Peyer's patch (tissue), 4 donors: Measurements from ENCODE around the gene CIPC. TPM values are rescaled to one million over a fixed set of nuclear protein-coding genes. Genes with fewer than 3 reads are reported as not detected.

ENCODE experiments used
- DNase-seq, 3 donors: peaks; one replicate each; pipeline ENCODE4 v3.0.0-alpha.2; 2017 to 2019
- H3K27ac ChIP-seq, 4 donors: fragments of 200-600 bp; sonication (generic); one replicate each; pipeline ENCODE4 v1.5.1; 2016 to 2019
- H3K27me3 ChIP-seq, 2 donors: fragments of 200-600 bp; sonication (generic); one replicate each; pipeline ENCODE4 v1.5.1; 2019
- H3K36me3 ChIP-seq, 3 donors: fragments of 200-600 bp; sonication (generic); one replicate each; pipeline ENCODE4 v1.5.1; 2016 to 2019
- H3K4me1 ChIP-seq, 4 donors: fragments of 200-600 bp; sonication (generic); one replicate each; pipeline ENCODE4 v1.5.1; 2016 to 2019
- H3K4me3 ChIP-seq, 4 donors: fragments of 200-600 bp; sonication (generic); 1 replicate in 3 of 4; 2 replicates in 1 of 4; pipeline ENCODE4 v1.5.1; 2016 to 2019; ENCODE audit warnings: mild to moderate bottlenecking in 1 of 4
- H3K9me3 ChIP-seq, 4 donors: fragments of 200-600 bp; sonication (generic); one replicate each; pipeline ENCODE4 v1.5.1; 2016 to 2019; ENCODE audit warnings: mild to moderate bottlenecking in 1 of 4
- CTCF ChIP-seq, 6 experiments: fragments of 450-650 bp in 4 of 6; fragments of 200-600 bp in 2 of 6; sonication (generic) in 1 of 6; IDR thresholded peaks; one replicate each; pipeline ENCODE4 v1.5.1; 2017 to 2019; ENCODE audit warnings: antibody characterized with exemption in 6 of 6, mild to moderate bottlenecking in 3 of 6, moderate library complexity in 1 of 6
- POLR2A ChIP-seq, 2 donors: fragments of 450-650 bp; IDR thresholded peaks; one replicate each; pipeline ENCODE4 v1.5.1; 2017; ENCODE audit warnings: antibody characterized with exemption in 2 of 2, mild to moderate bottlenecking in 2 of 2, moderate library complexity in 2 of 2
- total RNA-seq, 4 donors: library from RNA; depleted of rRNA; stranded (reverse); fragments of >200 nt; gene quantifications; one replicate each; pipeline ENCODE4 v1.1.0, GENCODE V29; 2016

The CIPC gene
- total RNA-seq, 4 donors from 2014 or later = 22.3 to 66.7 (median 52.1) TPM

DNA sequence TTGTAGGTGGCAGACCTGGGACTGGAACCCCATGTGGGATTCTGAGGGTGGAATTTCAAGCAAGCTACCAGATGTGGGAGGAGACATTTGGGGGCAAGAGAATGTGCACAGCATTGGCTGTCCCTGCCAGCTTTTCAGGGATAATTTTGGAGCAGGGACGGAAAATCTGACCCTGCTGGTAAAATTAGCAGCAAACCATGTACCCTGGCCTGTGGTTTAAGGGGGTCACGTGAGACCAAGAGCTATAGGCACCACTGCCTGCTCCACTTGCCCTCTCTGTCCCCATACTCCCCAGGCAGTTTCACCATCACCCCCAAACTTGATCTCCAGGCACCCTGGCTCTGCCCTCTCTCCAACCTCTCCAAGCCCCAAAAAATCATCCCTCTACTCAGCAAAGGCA lies 57.0 kb downstream of the CIPC start:
- no peak for TF ChIP-seq CTCF (IDR thresholded peaks at IDR 0.05)
- no peak for TF ChIP-seq POLR2A (IDR thresholded peaks at IDR 0.05)
- no peak overlapping the region for H3K27ac ChIP-seq
- no peaks in the 10 kb centered on the region for H3K36me3 ChIP-seq
- no peak overlapping the region for H3K4me3 ChIP-seq
- DNase-seq = no peak
- no peaks in the 10 kb centered on the region for H3K27me3 ChIP-seq
- H3K9me3 ChIP-seq = no peaks in the 10 kb centered on the region
- H3K4me1 ChIP-seq = no peaks in the 10 kb centered on the region

DNA sequence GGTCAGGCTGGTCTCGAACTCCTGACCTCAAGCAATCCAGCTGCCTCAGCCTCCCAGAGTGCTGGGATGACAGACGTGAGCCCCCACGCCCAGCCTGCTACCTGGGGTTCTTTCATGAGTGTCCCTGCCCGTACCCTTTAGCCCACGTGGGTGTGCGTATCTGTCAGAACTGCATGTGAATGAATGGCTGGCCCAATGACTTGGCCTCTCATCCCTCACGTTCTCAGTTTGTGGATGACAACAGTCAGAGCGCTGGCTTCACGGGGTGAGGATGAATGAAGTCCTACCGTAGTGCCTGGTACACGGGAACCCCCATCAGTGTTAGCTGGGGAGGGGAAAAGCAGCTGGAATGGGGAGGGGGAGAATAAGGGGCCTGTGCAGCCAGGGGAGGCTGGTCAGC lies 59.7 kb downstream of the CIPC start:
- no peak for TF ChIP-seq CTCF (IDR thresholded peaks at IDR 0.05)
- TF ChIP-seq POLR2A (IDR thresholded peaks at IDR 0.05) = no peak
- no peaks in the 10 kb centered on the region for H3K4me1 ChIP-seq
- H3K27me3 ChIP-seq = no peaks in the 10 kb centered on the region
- H3K9me3 ChIP-seq = no peaks in the 10 kb centered on the region
- H3K4me3 ChIP-seq = no peak overlapping the region
- DNase-seq = peak in 1 of 3 donors; percentile 30
- H3K36me3 ChIP-seq = no peaks in the 10 kb centered on the region
- no peak overlapping the region for H3K27ac ChIP-seq

DNA sequence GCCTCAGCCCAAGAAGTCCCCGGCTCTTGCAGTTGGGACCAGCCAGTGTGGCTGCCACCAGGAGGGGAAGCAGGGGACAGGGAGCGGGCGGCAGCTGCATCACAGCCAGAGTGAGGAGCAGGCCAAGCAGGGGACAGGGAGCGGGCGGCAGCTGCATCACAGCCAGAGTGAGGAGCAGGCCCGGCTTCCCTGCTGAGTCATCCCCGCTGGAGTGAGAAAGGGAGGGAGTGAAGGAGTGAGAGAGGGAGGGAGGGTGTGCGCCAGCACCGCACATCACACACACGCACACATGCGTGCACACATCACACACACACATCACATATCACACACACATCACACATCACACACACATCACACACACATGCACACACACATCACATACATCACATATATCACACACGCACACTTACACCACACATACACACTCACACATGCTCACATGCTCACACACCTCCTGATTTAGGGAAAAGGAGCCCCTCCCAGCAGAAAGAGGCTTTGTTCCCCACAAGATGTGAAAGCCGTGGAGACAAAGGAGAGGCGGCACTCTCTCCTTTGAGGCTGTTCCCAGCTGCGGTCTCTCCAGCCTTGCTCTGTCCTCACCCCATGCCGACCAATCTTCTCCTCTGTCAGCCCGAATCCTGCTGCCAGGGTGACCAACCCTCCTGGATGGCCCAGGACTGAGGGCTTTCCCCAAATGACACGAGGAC lies 60.3 kb downstream of the CIPC start:
- DNase-seq = peak in 1 of 3 donors; percentile 32

DNA sequence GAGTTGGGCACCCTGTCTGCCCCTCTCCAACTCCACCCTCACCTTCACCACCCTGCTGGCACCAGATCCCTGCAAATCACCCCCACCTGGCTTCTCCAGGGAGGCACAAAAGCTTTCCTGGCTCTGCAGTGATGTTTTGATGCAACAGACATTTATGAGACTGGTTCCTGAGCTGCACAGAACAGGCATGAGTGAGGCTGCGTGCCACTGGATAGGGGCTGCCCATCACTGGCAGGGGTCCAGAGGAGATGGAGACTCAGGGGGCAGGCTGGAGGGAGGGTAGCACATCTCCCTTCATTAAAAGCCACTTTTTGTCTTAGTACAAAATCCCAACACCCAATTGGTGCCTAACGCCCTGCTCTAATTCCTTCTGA lies 60.8 kb downstream of the CIPC start:
- H3K36me3 ChIP-seq = no peaks in the 10 kb centered on the region
- no peaks in the 10 kb centered on the region for H3K27me3 ChIP-seq
- TF ChIP-seq POLR2A (IDR thresholded peaks at IDR 0.05) (no peak), CTCF (IDR thresholded peaks at IDR 0.05) (no peak)
- no peak overlapping the region for H3K27ac ChIP-seq
- no peak overlapping the region for H3K4me3 ChIP-seq
- H3K9me3 ChIP-seq = no peaks in the 10 kb centered on the region
- no peaks in the 10 kb centered on the region for H3K4me1 ChIP-seq
- DNase-seq = peak in 1 of 3 donors; percentile 17

More for the DNA sequence above, 60.3 kb downstream of the CIPC start:
- H3K27ac ChIP-seq = no peak overlapping the region
- no peaks in the 10 kb centered on the region for H3K9me3 ChIP-seq
- H3K36me3 ChIP-seq = no peaks in the 10 kb centered on the region
- H3K4me1 ChIP-seq = no peaks in the 10 kb centered on the region
- H3K4me3 ChIP-seq = no peak overlapping the region
- TF ChIP-seq CTCF (IDR thresholded peaks at IDR 0.05) (no peak), POLR2A (IDR thresholded peaks at IDR 0.05) (no peak)
- no peaks in the 10 kb centered on the region for H3K27me3 ChIP-seq

GRCh38 chr14:77161011-77161410 lies 63.0 kb downstream of the CIPC start:
- Histone ChIP-seq H3K36me3 (no peaks in the 10 kb centered on the region), H3K4me1 (no peaks in the 10 kb centered on the region)
- TF ChIP-seq POLR2A (IDR thresholded peaks at IDR 0.05) = no peak
- no peak for TF ChIP-seq CTCF (IDR thresholded peaks at IDR 0.05)

More at GRCh38 chr14:77161011-77161410, 63.0 kb downstream of the CIPC start:
- Histone ChIP-seq H3K27ac (no peak overlapping the region), H3K9me3 (no peaks in the 10 kb centered on the region), H3K4me3 (no peak overlapping the region), H3K27me3 (no peaks in the 10 kb centered on the region)
- DNase-seq = peak in 1 of 3 donors; percentile 13

Other genes starting within 250 kb of the CIPC start
- gene IRF2BPL, start 69.5 kb upstream of the CIPC start, total RNA-seq = 10 to 100 TPM; 10.3 to 20.6 (median 16.4) TPM
- gene ZDHHC22, start 43.5 kb downstream of the CIPC start, total RNA-seq = under 1 TPM in 1 of 4 donors, not detected in 3; 0.57 TPM
- 10 to 100 TPM in 2 of 4 donors, 1 to 10 TPM in 2; 3.3 to 43.7 (median 11.3) TPM for gene TMEM63C, start 83.5 kb downstream of the CIPC start, total RNA-seq
- not detected for gene NGB, start 172.9 kb downstream of the CIPC start, total RNA-seq
- gene POMT2, start 222.6 kb downstream of the CIPC start, total RNA-seq = 10 to 100 TPM; 19.0 to 43.0 (median 31.6) TPM
- 10 to 100 TPM; 18.0 to 49.9 (median 36.0) TPM for gene GSTZ1, start 222.8 kb downstream of the CIPC start, total RNA-seq